ENCODE results near the gene FGD2.

DNA sequence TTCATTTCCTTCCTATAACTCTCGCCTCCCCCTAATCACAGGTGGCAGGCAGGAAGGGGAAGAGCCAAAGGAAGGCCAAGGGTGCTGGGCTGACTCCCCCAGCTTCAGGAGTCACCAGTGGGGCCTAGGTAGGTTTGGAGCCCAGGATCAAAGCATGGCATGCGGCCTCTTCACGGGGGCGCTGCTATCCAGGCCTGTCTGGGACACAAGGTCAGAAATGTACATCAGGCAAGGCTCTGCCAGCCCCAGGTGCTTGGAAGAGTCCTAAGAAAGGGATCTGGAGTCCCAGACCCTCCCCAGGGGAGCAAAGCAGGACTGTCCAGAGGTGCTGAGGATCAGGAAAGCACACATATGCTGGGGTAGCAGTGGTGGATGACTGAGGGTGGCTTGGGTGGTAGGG is 40.5 kb upstream of the FGD2 start:
- no peak for TF ChIP-seq CTCF (IDR thresholded peaks at IDR 0.05)
- TF ChIP-seq EZH2 (IDR thresholded peaks at IDR 0.05; ENCODE audit: borderline replicate concordance, insufficient read depth, low read depth, low read length, poor library complexity, severe bottlenecking): no peak
